ENCODE data around the gene MRPL4. TPM values are rescaled to one million over a fixed set of nuclear protein-coding genes. Genes with fewer than 3 reads are reported as not detected.

Gene MRPL4
- total and polyA plus RNA-seq, 2 of the 13 experiments (the other 11 are each of a cell fraction or from before 2014, with no cell fraction given) = 40.6 to 42.5 TPM

GRCh38 chr19:10295305-10295846 is 43.4 kb downstream of the MRPL4 start (continued):
- TF ChIP-seq FOXA1 (IDR thresholded peaks at IDR 0.05) (no peak), FOXA1 (CRISPR knock-in tag; IDR thresholded peaks at IDR 0.05) (no peak), SAP130 (CRISPR knock-in tag; IDR thresholded peaks at IDR 0.05; ENCODE audit: low read depth) (peak; percentile 64), TCF12 (IDR thresholded peaks at IDR 0.05) (no peak), TCF12 (CRISPR knock-in tag; IDR thresholded peaks at IDR 0.05) (no peak), ZFX (CRISPR knock-in tag; IDR thresholded peaks at IDR 0.05; ENCODE audit: low read depth) (peak; percentile 45; the same call in 1 of the 2 replicates), U2AF2 (IDR thresholded peaks at IDR 0.05; ENCODE audit: low read depth, low read length) (no peak), ZNF121 (CRISPR knock-in tag; IDR thresholded peaks at IDR 0.05) (no peak), MEIS1 (CRISPR knock-in tag; IDR thresholded peaks at IDR 0.05; ENCODE audit: borderline replicate concordance) (no peak), SMARCC2 (IDR thresholded peaks at IDR 0.05) (no peak), RXRB (CRISPR knock-in tag; IDR thresholded peaks at IDR 0.05; ENCODE audit: borderline replicate concordance) (0 out of 2 replicates have a peak, but pooled peaks have one; percentile 23), GATAD2A (CRISPR knock-in tag; IDR thresholded peaks at IDR 0.05) (0 out of 2 replicates have a peak, but pooled peaks have one; percentile 12), FOXK1 (CRISPR knock-in tag; IDR thresholded peaks at IDR 0.05; ENCODE audit: borderline replicate concordance, low read depth) (no peak), ZNF800 (CRISPR knock-in tag; IDR thresholded peaks at IDR 0.05) (peak; percentile 74; the same call in 1 of the 2 replicates), ZNF264 (CRISPR knock-in tag; IDR thresholded peaks at IDR 0.05) (no peak), MAFK (conservative IDR thresholded peaks at IDR 0.05 in 1 of 2, IDR thresholded peaks at IDR 0.05 in 1 of 2; ENCODE audit: low read length in 2 of 2) (no peak), JUN (CRISPR knock-in tag; IDR thresholded peaks at IDR 0.05) (no peak), MLX (CRISPR knock-in tag; IDR thresholded peaks at IDR 0.05) (no peak), ZNF605 (CRISPR knock-in tag; IDR thresholded peaks at IDR 0.05) (0 out of 2 replicates have a peak, but pooled peaks have one; percentile 22), SOX6 (IDR thresholded peaks at IDR 0.05) (no peak), SOX6 (CRISPR knock-in tag; IDR thresholded peaks at IDR 0.05) (no peak), ZBTB21 (CRISPR knock-in tag; IDR thresholded peaks at IDR 0.05) (no peak), TBP (CRISPR knock-in tag; IDR thresholded peaks at IDR 0.05) (no peak), GATA4 (IDR thresholded peaks at IDR 0.05; ENCODE audit: borderline replicate concordance, low read depth) (no peak), ZFP37 (CRISPR knock-in tag; IDR thresholded peaks at IDR 0.05; ENCODE audit: borderline replicate concordance) (no peak), ZNF777 (CRISPR knock-in tag; IDR thresholded peaks at IDR 0.05) (peak; percentile 76)

All from HepG2 (cell line).